Retinal pigment epithelial cell (primary cell): Measurements from ENCODE around the gene VEPH1.
A peak's percentile ranks its signal among the peaks of the same experiment; 100 is the strongest.

Source experiments
- DNase-seq: peaks from one replicate; pipeline ENCODE4 v3.0.0-alpha.2; 2010; ENCODE audit warnings: low read depth
- H3K4me3 ChIP-seq: 2 replicates; pipeline ENCODE4 v1.5.1; 2011; ENCODE audit warnings: mild to moderate bottlenecking, low read length, control low read depth, moderate library complexity
- CTCF ChIP-seq: conservative IDR thresholded peaks from 2 replicates; pipeline ENCODE4 v1.5.1; 2011; ENCODE audit warnings: low read depth, low read length, control low read depth, inconsistent platforms

The VEPH1 gene

DNA sequence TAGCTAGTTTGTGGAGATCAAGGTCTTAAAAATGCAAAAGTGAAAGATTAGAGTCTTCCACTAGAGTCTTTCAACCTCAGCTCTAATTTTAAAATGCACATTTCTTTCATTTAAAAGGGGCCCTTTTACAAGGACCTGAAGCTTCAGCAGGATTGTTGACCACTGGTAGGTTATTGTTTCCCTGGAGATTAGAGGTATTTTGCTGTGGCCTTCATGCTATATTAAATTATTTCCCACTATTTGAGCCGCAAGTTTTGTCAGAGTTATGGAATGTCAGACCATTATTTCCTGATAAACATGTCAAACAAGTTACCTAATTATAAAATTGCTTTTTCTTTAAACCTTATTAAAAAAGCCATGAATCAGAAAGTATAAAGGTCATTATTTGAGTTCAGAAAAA lies 240.2 kb downstream of the VEPH1 start:
- no peak overlapping the region for H3K4me3 ChIP-seq
- TF ChIP-seq CTCF: no peak
- DNase-seq: peak; percentile 95

GRCh38 chr3:157261000-157261399 lies 242.2 kb downstream of the VEPH1 start:
- TF ChIP-seq CTCF: no peak
- no peak for DNase-seq

DNA sequence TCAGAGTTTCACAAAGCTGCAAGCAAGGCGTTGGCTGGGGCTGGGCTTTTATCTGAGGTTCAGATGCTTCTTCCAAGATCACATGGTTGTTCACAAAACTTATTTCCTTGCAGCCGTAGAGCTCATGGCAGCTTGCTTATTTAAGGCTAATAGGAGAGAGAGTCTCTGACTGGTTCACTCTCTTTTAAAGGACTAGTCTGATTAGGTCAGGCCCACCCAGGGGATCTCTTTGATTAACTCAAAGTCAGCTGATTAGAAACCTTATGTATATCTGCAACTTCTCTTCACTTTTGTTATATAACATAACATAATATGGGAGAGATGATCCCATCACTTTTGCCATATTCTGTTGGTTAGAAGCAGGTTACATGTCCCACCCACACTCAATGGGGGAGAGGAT lies 243.4 kb downstream of the VEPH1 start:
- TF ChIP-seq CTCF: no peak
- DNase-seq: no peak
- H3K4me3 ChIP-seq: no peak overlapping the region

More at GRCh38 chr3:157261000-157261399, 242.2 kb downstream of the VEPH1 start:
- H3K4me3 ChIP-seq: no peak overlapping the region

DNA sequence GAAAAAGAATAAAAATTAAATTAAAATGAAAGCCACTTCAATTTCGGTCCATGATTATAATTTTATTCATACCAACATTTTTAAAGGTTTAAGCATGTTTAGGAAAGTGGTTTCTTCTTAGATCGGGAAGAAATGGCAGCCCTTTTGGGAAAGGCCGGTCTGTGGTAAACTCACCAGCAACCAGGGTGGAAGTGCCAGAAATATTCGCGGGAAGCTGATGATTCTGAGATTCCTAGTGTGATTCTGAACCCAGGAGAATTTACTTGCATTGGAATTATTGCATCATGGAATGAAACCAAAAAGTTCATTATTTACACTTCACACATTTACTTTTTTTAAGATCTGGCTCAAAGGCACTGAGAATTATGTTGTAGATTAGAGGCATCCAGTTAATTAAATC lies 246.1 kb downstream of the VEPH1 start:
- TF ChIP-seq CTCF: no peak
- no peak for DNase-seq
- no peak overlapping the region for H3K4me3 ChIP-seq

GRCh38 chr3:157255797-157256196 lies 247.4 kb downstream of the VEPH1 start:
- TF ChIP-seq CTCF: no peak
- no peak for DNase-seq

DNA sequence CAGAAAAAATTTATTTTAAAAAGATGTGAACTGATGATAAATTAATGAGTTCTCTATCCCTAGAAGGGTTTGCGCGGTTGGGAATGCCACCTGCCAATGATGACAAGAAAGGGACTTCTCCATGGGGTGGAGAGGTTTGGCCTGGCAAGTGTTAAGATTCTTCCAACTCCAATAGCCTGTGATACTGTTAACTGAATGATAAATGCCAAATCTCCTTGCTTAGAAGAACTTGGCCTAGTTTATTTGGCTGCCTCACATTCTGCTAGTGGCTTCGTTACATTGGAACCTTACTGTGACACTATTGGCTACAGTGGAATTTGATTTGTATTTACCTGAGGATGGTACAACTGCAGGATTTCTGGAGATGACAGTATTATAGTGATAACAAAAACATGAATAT lies 251.5 kb downstream of the VEPH1 start:
- TF ChIP-seq CTCF: no peak
- H3K4me3 ChIP-seq: no peak overlapping the region
- no peak for DNase-seq

More at GRCh38 chr3:157255797-157256196, 247.4 kb downstream of the VEPH1 start:
- no peak overlapping the region for H3K4me3 ChIP-seq

- no peak overlapping the region for H3K4me3 ChIP-seq
- DNase-seq: no peak
- TF ChIP-seq CTCF: no peak
These were observed 253.6 kb downstream of the VEPH1 start for GRCh38 chr3:157249606-157250005.
